Measurements from ENCODE around the gene EOMES.

DNA sequence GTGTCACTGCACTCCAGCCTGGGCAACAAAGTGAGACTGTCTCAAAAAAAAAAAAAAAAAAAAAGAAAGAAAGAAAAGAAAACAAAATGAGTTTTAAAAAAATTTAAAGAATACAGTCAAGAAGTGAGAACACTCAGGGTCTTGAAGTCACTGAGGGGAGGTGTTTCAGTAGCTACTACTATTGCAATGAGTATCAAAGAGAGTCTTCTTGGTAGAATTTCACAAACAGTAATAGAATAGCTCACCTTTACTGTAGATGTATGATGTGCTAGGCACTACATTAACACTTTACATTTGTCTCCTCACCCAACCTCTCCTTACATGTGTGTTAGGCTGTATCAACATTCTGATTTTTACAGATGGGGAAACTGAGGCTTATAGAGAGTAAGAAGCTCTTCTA, 43.9 kb downstream of the EOMES start:
- TF ChIP-seq, protein P1, sequence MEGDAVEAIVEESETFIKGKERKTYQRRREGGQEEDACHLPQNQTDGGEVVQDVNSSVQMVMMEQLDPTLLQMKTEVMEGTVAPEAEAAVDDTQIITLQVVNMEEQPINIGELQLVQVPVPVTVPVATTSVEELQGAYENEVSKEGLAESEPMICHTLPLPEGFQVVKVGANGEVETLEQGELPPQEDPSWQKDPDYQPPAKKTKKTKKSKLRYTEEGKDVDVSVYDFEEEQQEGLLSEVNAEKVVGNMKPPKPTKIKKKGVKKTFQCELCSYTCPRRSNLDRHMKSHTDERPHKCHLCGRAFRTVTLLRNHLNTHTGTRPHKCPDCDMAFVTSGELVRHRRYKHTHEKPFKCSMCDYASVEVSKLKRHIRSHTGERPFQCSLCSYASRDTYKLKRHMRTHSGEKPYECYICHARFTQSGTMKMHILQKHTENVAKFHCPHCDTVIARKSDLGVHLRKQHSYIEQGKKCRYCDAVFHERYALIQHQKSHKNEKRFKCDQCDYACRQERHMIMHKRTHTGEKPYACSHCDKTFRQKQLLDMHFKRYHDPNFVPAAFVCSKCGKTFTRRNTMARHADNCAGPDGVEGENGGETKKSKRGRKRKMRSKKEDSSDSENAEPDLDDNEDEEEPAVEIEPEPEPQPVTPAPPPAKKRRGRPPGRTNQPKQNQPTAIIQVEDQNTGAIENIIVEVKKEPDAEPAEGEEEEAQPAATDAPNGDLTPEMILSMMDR (IDR thresholded peaks at IDR 0.05 in 8 of 11, conservative IDR thresholded peaks at IDR 0.05 in 3 of 11), result no peak
- TF ChIP-seq POLR2AphosphoS5 (IDR thresholded peaks at IDR 0.05), result no peak
- TF ChIP-seq POLR2A (IDR thresholded peaks at IDR 0.05), result no peak
